Raji (cell line): ENCODE results near the gene ZBTB8B.

Experiments
- POLR2A ChIP-seq: IDR thresholded peaks from 2 replicates; pipeline ENCODE4 v1.6.1; 2011; ENCODE audit warnings: low read depth, low read length, control low read depth; ENCODE audit not compliant: insufficient read depth

The ZBTB8B gene

DNA sequence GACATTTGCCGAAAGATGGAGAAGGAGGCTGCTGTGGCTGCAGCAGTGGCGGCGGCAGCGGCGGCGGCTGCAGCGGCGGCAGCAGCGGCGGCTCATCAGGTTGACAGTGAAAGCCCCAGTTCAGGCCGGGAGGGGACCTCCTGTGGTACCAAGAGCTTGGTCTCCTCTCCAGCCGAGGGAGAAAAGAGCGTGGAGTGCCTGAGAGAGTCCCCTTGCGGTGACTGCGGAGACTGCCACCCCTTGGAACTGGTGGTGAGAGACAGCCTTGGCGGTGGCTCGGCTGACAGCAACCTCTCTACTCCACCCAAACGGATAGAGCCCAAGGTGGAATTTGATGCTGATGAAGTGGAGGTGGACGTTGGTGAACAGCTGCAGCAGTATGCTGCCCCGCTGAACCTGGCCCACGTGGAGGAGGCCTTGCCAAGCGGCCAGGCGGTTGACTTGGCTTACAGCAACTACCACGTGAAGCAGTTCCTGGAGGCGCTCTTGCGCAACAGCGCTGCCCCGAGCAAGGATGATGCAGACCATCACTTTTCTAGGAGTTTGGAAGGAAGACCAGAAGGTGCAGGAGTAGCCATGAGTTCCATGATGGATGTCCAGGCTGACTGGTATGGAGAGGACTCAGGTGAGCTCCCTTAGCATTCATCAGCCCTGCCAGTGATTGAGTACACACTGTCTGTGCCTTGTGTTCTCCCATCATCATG, 6.3 kb downstream of the ZBTB8B start:
- TF ChIP-seq POLR2A: no peak

DNA sequence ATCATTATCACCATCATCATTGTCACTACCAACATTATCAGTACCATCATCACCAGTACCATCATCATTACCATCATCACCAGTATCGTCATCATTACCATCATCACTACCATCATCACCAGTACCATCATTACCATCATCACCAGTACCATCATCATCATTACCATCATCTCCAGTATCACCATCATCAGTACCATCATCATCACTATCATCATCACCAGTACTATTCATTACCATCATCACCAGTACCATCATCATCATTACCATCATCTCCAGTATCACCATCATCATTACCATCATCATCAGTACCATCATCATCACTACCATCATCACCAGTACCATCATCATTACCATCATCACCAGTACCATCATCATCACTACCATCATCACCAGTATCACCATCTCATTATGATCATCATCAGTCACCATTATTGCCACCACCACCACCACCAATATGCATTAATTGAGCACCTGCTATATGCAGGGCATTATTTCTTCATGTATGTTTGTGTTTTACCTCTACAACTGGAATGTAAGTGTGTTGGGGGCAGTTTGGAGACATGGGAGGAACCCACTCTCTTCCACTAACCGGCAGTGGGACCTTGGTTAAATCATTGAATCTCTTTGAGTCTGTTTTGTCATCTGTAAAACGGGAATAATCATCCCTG, 7.0 kb downstream of the ZBTB8B start:
- TF ChIP-seq POLR2A: no peak

DNA sequence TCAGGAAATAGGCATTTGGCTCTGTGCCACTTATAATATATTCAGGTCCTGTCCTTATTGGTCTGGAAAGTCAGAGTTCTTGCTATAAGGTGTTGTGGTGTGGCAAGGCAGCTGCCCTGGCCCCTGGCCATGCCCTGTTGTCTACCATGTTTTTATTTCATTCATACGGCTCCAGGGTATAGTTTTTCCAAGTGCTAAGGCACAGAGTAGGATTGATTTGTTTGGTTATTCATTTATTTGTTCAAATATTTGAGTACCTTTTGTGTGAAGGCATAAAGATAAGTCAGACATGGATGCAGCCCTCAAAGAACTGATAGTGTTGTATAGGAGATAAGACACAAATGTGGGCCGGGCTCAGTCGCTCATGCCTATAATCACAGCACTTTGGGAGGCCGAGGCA, 10.1 kb downstream of the ZBTB8B start:
- no peak for TF ChIP-seq POLR2A

DNA sequence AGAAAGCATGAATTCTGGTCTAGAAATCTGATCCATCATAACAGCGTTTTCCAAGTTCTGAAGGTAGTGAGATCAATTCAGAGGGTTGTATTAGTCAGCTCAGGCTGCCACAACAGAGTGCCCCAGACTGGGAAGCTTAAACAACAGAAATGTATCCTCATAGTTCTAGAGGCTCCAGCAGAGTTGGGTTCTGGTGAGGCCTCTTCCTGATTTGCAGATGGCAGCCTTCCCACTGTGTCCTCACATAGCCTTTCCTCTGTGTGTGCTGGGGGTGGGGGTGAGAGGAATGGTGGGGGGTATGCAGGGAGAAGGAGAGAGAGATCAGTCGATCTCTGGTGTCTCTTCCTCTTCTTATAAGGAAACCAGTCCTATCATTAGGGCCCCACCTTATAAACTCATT, 15.1 kb downstream of the ZBTB8B start:
- no peak for TF ChIP-seq POLR2A

GRCh38 chr1:32480761-32481160, 15.9 kb downstream of the ZBTB8B start:
- TF ChIP-seq POLR2A: no peak

GRCh38 chr1:32485554-32486255, 20.8 kb downstream of the ZBTB8B start:
- no peak for TF ChIP-seq POLR2A

DNA sequence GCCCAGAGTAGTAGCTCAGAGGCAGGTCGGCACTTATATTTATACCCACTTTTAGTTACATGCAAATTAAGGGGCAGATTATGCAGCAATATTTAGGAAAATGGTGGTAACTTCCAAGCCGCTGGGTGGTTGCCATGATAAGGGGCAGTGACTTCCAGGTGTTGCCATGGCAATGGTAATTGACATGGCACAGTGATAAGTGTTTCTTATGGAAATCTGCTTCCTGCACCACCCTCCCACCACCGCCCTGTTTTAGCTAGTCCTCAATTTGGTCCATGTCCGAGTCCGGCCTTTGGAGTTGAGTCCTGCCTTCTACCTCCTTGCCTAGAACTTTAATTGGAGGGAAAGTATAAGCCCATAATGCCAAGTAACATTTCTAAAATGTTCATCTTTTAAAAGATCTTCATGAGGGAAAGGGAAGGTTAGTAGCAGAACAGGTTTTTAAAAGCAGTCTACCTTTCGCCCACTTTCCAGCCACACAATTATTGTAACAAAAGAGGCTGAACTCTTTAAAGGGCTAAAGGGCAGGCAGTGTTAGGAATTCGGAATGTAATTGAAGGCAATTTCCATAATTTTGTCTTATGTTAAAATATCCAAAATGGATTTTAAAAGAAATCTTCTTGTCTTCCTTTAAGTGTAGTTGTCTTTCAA, 21.7 kb downstream of the ZBTB8B start:
- no peak for TF ChIP-seq POLR2A

- no peak for TF ChIP-seq POLR2A
These were observed 22.3 kb downstream of the ZBTB8B start for GRCh38 chr1:32487182-32487581.

DNA sequence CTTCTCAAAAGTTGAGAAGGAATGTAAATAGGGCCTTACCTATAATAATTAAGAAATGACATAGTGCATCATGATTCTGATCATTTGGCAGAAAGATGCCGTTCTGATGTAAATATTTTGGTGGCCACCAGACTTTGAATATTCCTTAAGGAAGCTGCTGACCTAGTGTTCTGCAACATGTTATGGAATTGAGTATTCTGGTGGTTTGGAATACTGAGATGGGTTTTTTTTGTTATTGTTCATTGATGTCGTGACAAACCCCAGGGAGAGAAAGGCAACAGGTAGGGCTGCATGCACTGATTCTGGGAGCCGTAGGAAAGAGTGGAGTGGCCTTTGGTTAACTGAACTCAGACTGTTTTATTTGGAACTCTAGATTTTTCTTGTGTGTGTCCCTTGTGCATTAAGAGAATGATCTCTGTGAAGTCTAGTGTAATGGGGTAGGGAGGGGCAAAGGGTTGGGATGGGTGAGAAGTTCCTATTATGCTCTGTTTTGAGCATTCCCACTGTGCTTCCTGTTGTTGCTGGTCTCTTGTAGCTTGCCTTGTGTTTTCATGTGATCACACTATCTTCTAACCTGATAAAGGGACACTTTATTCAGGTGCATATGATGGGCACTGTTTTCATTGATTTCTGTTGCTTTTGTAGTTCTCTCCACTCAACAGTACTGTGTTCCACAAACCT, 25.0 kb downstream of the ZBTB8B start:
- TF ChIP-seq POLR2A: no peak

DNA sequence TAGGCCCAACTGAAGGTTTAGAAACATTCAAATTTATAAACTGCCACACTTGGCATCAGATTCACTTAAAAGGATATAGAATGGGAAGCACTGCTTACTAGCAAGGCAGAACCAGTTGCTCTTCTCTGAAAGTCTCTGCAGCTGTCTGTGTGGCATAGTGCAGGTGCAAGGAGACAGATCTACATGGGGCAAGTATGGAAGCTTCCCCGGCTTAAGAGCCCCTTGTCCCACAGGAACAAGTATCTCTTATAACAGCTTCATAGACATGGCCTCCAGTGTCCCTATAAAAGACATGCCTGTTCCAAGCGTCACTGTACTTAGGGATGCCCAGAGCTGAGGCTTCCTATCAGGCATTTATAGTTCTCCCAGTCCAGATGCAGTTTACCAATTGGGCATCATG, 26.5 kb downstream of the ZBTB8B start:
- TF ChIP-seq POLR2A: no peak

DNA sequence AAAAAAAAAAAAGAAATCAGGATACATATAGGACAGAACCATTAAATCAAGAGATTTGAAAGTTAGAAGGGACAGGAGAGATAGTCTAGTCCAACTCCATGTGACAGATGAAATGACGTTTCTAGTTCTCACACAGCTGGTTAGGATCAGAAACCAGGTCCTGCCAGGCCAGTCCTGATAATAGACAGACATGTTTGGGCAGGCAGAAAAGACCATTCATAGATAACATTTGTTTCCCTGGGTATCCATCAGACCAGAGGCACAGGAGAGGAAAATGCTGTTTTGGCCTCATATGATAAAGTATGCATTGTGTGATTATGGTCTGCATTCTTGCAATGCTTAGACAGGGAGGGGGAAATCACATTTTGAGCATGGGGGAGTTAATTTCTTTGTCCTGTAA, 29.3 kb downstream of the ZBTB8B start:
- no peak for TF ChIP-seq POLR2A

- no peak for TF ChIP-seq POLR2A
These were observed 30.0 kb downstream of the ZBTB8B start for GRCh38 chr1:32494711-32495337.

- no peak for TF ChIP-seq POLR2A
These were observed 31.3 kb downstream of the ZBTB8B start for GRCh38 chr1:32496127-32496526.

GRCh38 chr1:32498751-32499150, 33.9 kb downstream of the ZBTB8B start:
- no peak for TF ChIP-seq POLR2A
